Esophagus squamous epithelium (tissue), 5 donors: ENCODE results near the gene PTPRG. TPM values are rescaled to one million over a fixed set of nuclear protein-coding genes. Genes with fewer than 3 reads are reported as not detected.

Experiments used
- DNase-seq: peaks from one replicate; lab custom pipeline; 2025; lab: John Stamatoyannopoulos, UW
- H3K27ac ChIP-seq, 4 donors: fragments of 200-600 bp; sonication (generic); one replicate each; pipeline ENCODE4 v1.5.1; 2016 to 2019; ENCODE audit warnings: mild to moderate bottlenecking in 1 of 4
- H3K27me3 ChIP-seq, 4 donors: fragments of 200-600 bp; sonication (generic); 1 replicate in 3 of 4; 2 replicates in 1 of 4; pipeline versions ENCODE4 v1.5.1 to v1.6.0; 2017 to 2021; ENCODE audit warnings: antibody characterized with exemption in 1 of 4
- H3K36me3 ChIP-seq, 3 donors: fragments of 200-600 bp; sonication (generic); one replicate each; pipeline ENCODE4 v1.5.1; 2016 to 2019
- H3K4me1 ChIP-seq, 3 donors: fragments of 200-600 bp; sonication (generic); one replicate each; pipeline ENCODE4 v1.5.1; 2017 to 2019
- H3K4me3 ChIP-seq, 4 donors: fragments of 200-600 bp; sonication (generic); 1 replicate in 3 of 4; 2 replicates in 1 of 4; pipeline ENCODE4 v1.5.1; 2016 to 2019; ENCODE audit warnings: mild to moderate bottlenecking in 2 of 4, moderate library complexity in 1 of 4
- H3K9me3 ChIP-seq, 3 donors: fragments of 200-600 bp; sonication (generic); one replicate each; pipeline ENCODE4 v1.5.1; 2016 to 2019
- CTCF ChIP-seq, 6 experiments: fragments of 450-650 bp in 4 of 6; fragments of 200-600 bp in 2 of 6; sonication (generic) in 2 of 6; IDR thresholded peaks; one replicate each; pipeline ENCODE4 v1.5.1; 2016 to 2019; ENCODE audit warnings: antibody characterized with exemption in 6 of 6, mild to moderate bottlenecking in 4 of 6, moderate library complexity in 4 of 6
- POLR2A ChIP-seq, 4 donors: fragments of 450-650 bp; IDR thresholded peaks; one replicate each; pipeline ENCODE4 v1.6.1; 2017; ENCODE audit warnings: antibody characterized with exemption in 4 of 4, mild to moderate bottlenecking in 4 of 4, moderate library complexity in 3 of 4
- WGBS, 2 donors: methylation state at CpG; one replicate each; pipeline ENCODE4 v1.1.5; 2018; 5-methylcytosine and 5-hydroxymethylcytosine counted together
- intact Hi-C: fragments of 100-400 bp; cut with DNase I; formaldehyde crosslinking; loops from one replicate; pipeline ENCODE4 v1.15.0; 2022
- total RNA-seq, 4 donors: library from RNA; depleted of rRNA; stranded (reverse); fragments of >200 nt; gene quantifications; one replicate each; pipeline ENCODE4 v1.1.0, GENCODE V29; 2016
- donor health status: DM: yes; HTN: yes; CAD: no.

PTPRG gene
- total RNA-seq, 4 donors from 2014 or later = 3.7 to 42.2 (median 15.2) TPM

- no peak for TF ChIP-seq CTCF (IDR thresholded peaks at IDR 0.05)
- TF ChIP-seq POLR2A (IDR thresholded peaks at IDR 0.05) = no peak
- Histone ChIP-seq H3K27me3 (peaks cover 0 to 11% (median 0%) of the 10 kb centered on the region in 4 donors), H3K27ac (no peak overlapping the region), H3K36me3 (no peaks in the 10 kb centered on the region), H3K4me3 (no peak overlapping the region), H3K9me3 (no peaks in the 10 kb centered on the region), H3K4me1 (peaks cover 0 to 32% (median 7%) of the 10 kb centered on the region in 3 donors)
- intact Hi-C loops = no loop called here
- WGBS, 2 donors = 91 to 97% methylated on average over 2 of the region's 2 CpGs
- DNase-seq = no peak
Observed at GRCh38 chr3:61967019-61967418, 405.6 kb downstream of the PTPRG start.

GRCh38 chr3:61967937-61968336 lies 406.6 kb downstream of the PTPRG start:
- TF ChIP-seq CTCF (IDR thresholded peaks at IDR 0.05) = no peak
- no peak for TF ChIP-seq POLR2A (IDR thresholded peaks at IDR 0.05)
- H3K4me1 ChIP-seq = peaks cover 0 to 25% (median 0%) of the 10 kb centered on the region in 3 donors
- intact Hi-C loops = no loop called here
- H3K36me3 ChIP-seq = no peaks in the 10 kb centered on the region
- H3K27ac ChIP-seq = no peak overlapping the region
- 60 to 62% methylated on average over 2 of the region's 2 CpGs for WGBS, 2 donors
- no peak for DNase-seq
- peaks cover 0 to 10% (median 0%) of the 10 kb centered on the region in 4 donors for H3K27me3 ChIP-seq
- no peak overlapping the region for H3K4me3 ChIP-seq
- H3K9me3 ChIP-seq = no peaks in the 10 kb centered on the region

GRCh38 chr3:61974662-61975061 lies 413.3 kb downstream of the PTPRG start:
- Histone ChIP-seq H3K27ac (no peak overlapping the region), H3K4me3 (no peak overlapping the region), H3K9me3 (no peaks in the 10 kb centered on the region), H3K36me3 (no peaks in the 10 kb centered on the region), H3K4me1 (no peaks in the 10 kb centered on the region), H3K27me3 (no peaks in the 10 kb centered on the region)
- 57% methylated on average over 2 of the region's 2 CpGs for WGBS, 2 donors
- intact Hi-C loops = no loop called here
- DNase-seq = no peak
- TF ChIP-seq POLR2A (IDR thresholded peaks at IDR 0.05) = no peak
- no peak for TF ChIP-seq CTCF (IDR thresholded peaks at IDR 0.05)

GRCh38 chr3:61975199-61975598 lies 413.8 kb downstream of the PTPRG start:
- intact Hi-C loops = no loop called here

GRCh38 chr3:61975936-61976335 lies 414.6 kb downstream of the PTPRG start:
- Histone ChIP-seq H3K36me3 (no peaks in the 10 kb centered on the region), H3K27ac (no peak overlapping the region), H3K27me3 (no peaks in the 10 kb centered on the region), H3K4me1 (no peaks in the 10 kb centered on the region), H3K4me3 (no peak overlapping the region), H3K9me3 (no peaks in the 10 kb centered on the region)
- WGBS, 2 donors = 72 to 77% methylated on average over 2 of the region's 2 CpGs
- DNase-seq = no peak
- no peak for TF ChIP-seq CTCF (IDR thresholded peaks at IDR 0.05)
- no peak for TF ChIP-seq POLR2A (IDR thresholded peaks at IDR 0.05)
- intact Hi-C loops = no loop called here

More at GRCh38 chr3:61975199-61975598, 413.8 kb downstream of the PTPRG start:
- no peak overlapping the region for H3K4me3 ChIP-seq
- H3K4me1 ChIP-seq = no peaks in the 10 kb centered on the region
- no peaks in the 10 kb centered on the region for H3K36me3 ChIP-seq
- WGBS, 2 donors = 75 to 80% methylated on average over 3 of the region's 3 CpGs
- no peak overlapping the region for H3K27ac ChIP-seq
- TF ChIP-seq CTCF (IDR thresholded peaks at IDR 0.05) (no peak), POLR2A (IDR thresholded peaks at IDR 0.05) (no peak)
- no peak for DNase-seq
- no peaks in the 10 kb centered on the region for H3K9me3 ChIP-seq
- no peaks in the 10 kb centered on the region for H3K27me3 ChIP-seq
